K562 (cell line): Measurements from ENCODE around the gene FGGY. TPM values are rescaled to one million over a fixed set of nuclear protein-coding genes. Genes with fewer than 3 reads are reported as not detected.

Experiments used
- ARHGAP35 ChIP-seq: fragments of 450-650 bp; IDR thresholded peaks from 2 replicates; pipeline ENCODE4 v1.6.1; 2018; ENCODE audit not compliant: partially characterized antibody
- CBFB ChIP-seq: sonication (generic); formaldehyde crosslinking; IDR thresholded peaks from 2 replicates; pipeline ENCODE4 v1.4.0; 2020; ENCODE audit warnings: mild to moderate bottlenecking, missing genetic modification reagents
- EWSR1 ChIP-seq: fragments of 450-650 bp; IDR thresholded peaks from 2 replicates; pipeline ENCODE4 v1.6.1; 2018; ENCODE audit warnings: borderline replicate concordance, mild to moderate bottlenecking, low read depth, moderate library complexity; ENCODE audit not compliant: partially characterized antibody
- FIP1L1 ChIP-seq: fragments of 200-400 bp; formaldehyde crosslinking; IDR thresholded peaks from 2 replicates; pipeline ENCODE4 v1.6.1; 2018; ENCODE audit warnings: mild to moderate bottlenecking, low read depth, low read length; ENCODE audit not compliant: poor library complexity, severe bottlenecking
- HDAC3 ChIP-seq: fragments of 450-650 bp; IDR thresholded peaks from 2 replicates; pipeline ENCODE4 v1.6.1; 2018; ENCODE audit warnings: borderline replicate concordance, mild to moderate bottlenecking, moderate library complexity; ENCODE audit not compliant: partially characterized antibody
- HOXB6 ChIP-seq: fragments of 250-450 bp; sonication (Bioruptor Pico); IDR thresholded peaks from 2 replicates; pipeline ENCODE4 v1.5.1; 2022; ENCODE audit warnings: mild to moderate bottlenecking, borderline replicate concordance
- NKRF ChIP-seq: fragments of 450-650 bp; IDR thresholded peaks from 2 replicates; pipeline ENCODE4 v1.6.1; 2016; ENCODE audit warnings: borderline replicate concordance
- NR2C1 ChIP-seq, 2 experiments: fragments of 450-650 bp; IDR thresholded peaks; 2 replicates each; pipeline ENCODE4 v1.6.1; 2017; ENCODE audit warnings: mild to moderate bottlenecking in 2 of 2, antibody characterized with exemption in 1 of 2, inconsistent platforms in 1 of 2, missing compliant biosample characterization in 1 of 2, missing genetic modification characterization in 1 of 2
- NR2F6 ChIP-seq: fragments of 450-650 bp; formaldehyde crosslinking; IDR thresholded peaks from 2 replicates; pipeline ENCODE4 v1.4.0; 2020; ENCODE audit warnings: mild to moderate bottlenecking
- PRMT5 ChIP-seq: sonication (generic); formaldehyde crosslinking; IDR thresholded peaks from 2 replicates; pipeline ENCODE4 v1.5.0; 2020; ENCODE audit warnings: missing genetic modification reagents
- RFX7 ChIP-seq: fragments of 250-450 bp; sonication (Bioruptor Pico); IDR thresholded peaks from 2 replicates; pipeline ENCODE4 v1.5.1; 2021; ENCODE audit warnings: mild to moderate bottlenecking
- SP2 ChIP-seq: IDR thresholded peaks from 2 replicates; pipeline ENCODE4 v1.6.1; 2011; ENCODE audit warnings: mild to moderate bottlenecking, low read depth, low read length, moderate library complexity; ENCODE audit not compliant: poor library complexity, severe bottlenecking; ENCODE audit errors: extremely low read depth
- ZBTB40 ChIP-seq, 2 experiments: fragments of 450-650 bp in 1 of 2; sonication (generic) in 1 of 2; formaldehyde crosslinking in 1 of 2; IDR thresholded peaks; 2 replicates each; pipeline versions ENCODE4 v1.7.1 to v1.9.0; 2016 to 2022; ENCODE audit warnings: inconsistent platforms in 1 of 2, mild to moderate bottlenecking in 1 of 2, missing genetic modification reagents in 1 of 2
- ZFP36 ChIP-seq: fragments of 150-350 bp; IDR thresholded peaks from 2 replicates; pipeline ENCODE4 v1.6.1; 2018; ENCODE audit warnings: low read length, low read depth; ENCODE audit not compliant: partially characterized antibody
- ZKSCAN3 ChIP-seq: fragments of 250-450 bp; sonication (Bioruptor Pico); IDR thresholded peaks from 2 replicates; pipeline ENCODE4 v1.4.0; 2020
- ZNF121 ChIP-seq: sonication (generic); formaldehyde crosslinking; conservative IDR thresholded peaks from 2 replicates; pipeline ENCODE4 v1.8.0; 2022; ENCODE audit warnings: missing genetic modification reagents
- ZNF124 ChIP-seq: sonication (generic); formaldehyde crosslinking; IDR thresholded peaks from 2 replicates; pipeline ENCODE4 v1.8.1; 2022; ENCODE audit warnings: missing genetic modification reagents
- polyA plus RNA-seq, 8 experiments: library from polyadenylated mRNA; depleted of rRNA in 4 of 8; stranded (reverse) in 5 of 8; unstranded in 3 of 8; fragments of >200 nt; fragmentation: Nextera tagmentation in 2 of 8; fragmentation: Illumina TruSeq in 1 of 8; extraction: Ambion mirVana in 2 of 8; extraction: Trizol in 1 of 8; gene quantifications; 2 replicates each; pipeline versions ENCODE4 v1.2.1 to v1.2.3, GENCODE V29; 2011 to 2014; ENCODE audit warnings: inconsistent platforms in 1 of 8, missing spikeins in 1 of 8
- total RNA-seq, 7 experiments: library from RNA; depleted of rRNA in 6 of 7; stranded (reverse); fragments of >200 nt in 6 of 7; fragmentation: Illumina TruSeq in 2 of 7; extraction: Trizol in 2 of 7; gene quantifications; 2 replicates each; pipeline versions ENCODE4 v1.2.1 to v1.2.3, GENCODE V29; 2011 to 2021; ENCODE audit warnings: low replicate concordance in 1 of 7

The FGGY gene
- total and polyA plus RNA-seq, 9 of the 15 experiments (the other 6 are each of a cell fraction or from before 2014, with no cell fraction given), result 9.7 to 19.2 (median 12.6) TPM

GRCh38 chr1:59446257-59446901 is 149.5 kb downstream of the FGGY start (continued):
- no peak for TF ChIP-seq HOXB6 (CRISPR knock-in tag)
- no peak for TF ChIP-seq ARHGAP35
- TF ChIP-seq ZKSCAN3 (CRISPR knock-in tag), result no peak
- peak; percentile 17; the same call in 1 of the 2 replicates for TF ChIP-seq NR2C1 (IDR thresholded peaks at IDR 0.05)
- no peak; the same call in 1 of the 2 replicates for TF ChIP-seq NR2C1 (tag; IDR thresholded peaks at IDR 0.05)
- no peak for TF ChIP-seq ZNF124 (CRISPR knock-in tag)
- TF ChIP-seq ZBTB40 (IDR thresholded peaks at IDR 0.05), result no peak
- TF ChIP-seq ZBTB40 (CRISPR knock-in tag; IDR thresholded peaks at IDR 0.05), result no peak
- TF ChIP-seq NKRF, result no peak
- TF ChIP-seq ZFP36, result no peak
- TF ChIP-seq NR2F6 (CRISPR knock-in tag), result no peak
- TF ChIP-seq EWSR1, result no peak
- TF ChIP-seq CBFB (CRISPR knock-in tag), result no peak
- TF ChIP-seq SP2, result no peak
- TF ChIP-seq PRMT5 (CRISPR knock-in tag), result no peak
- TF ChIP-seq FIP1L1, result no peak
- TF ChIP-seq RFX7 (CRISPR knock-in tag), result no peak
- no peak for TF ChIP-seq ZNF121 (CRISPR knock-in tag)
- peak; percentile 63 for TF ChIP-seq HDAC3
